Esophagus muscularis mucosa (tissue), 4 donors: ENCODE results near the gene SLC16A11. TPM values are rescaled to one million over a fixed set of nuclear protein-coding genes. Genes with fewer than 3 reads are reported as not detected.
A peak's percentile ranks its signal among the peaks of the same experiment; 100 is the strongest.

Source experiments
- DNase-seq: peaks from one replicate; pipeline ENCODE4 v3.0.0-alpha.2; 2017; ENCODE audit errors: extremely low spot score
- H3K27ac ChIP-seq, 4 donors: fragments of 200-600 bp; sonication (generic); replicated peaks in 1 of 4; 1 replicate in 3 of 4; 2 replicates in 1 of 4; pipeline ENCODE4 v1.5.1; 2016 to 2019; ENCODE audit warnings: mild to moderate bottlenecking in 1 of 4
- H3K27me3 ChIP-seq, 4 donors: fragments of 200-600 bp; sonication (generic); one replicate each; pipeline versions ENCODE4 v1.5.1 to v1.6.0; 2016 to 2019
- H3K36me3 ChIP-seq, 4 donors: fragments of 200-600 bp; sonication (generic); one replicate each; pipeline ENCODE4 v1.5.1; 2016 to 2019
- H3K4me1 ChIP-seq, 4 donors: fragments of 200-600 bp; sonication (generic); one replicate each; pipeline ENCODE4 v1.5.1; 2016 to 2019
- H3K4me3 ChIP-seq, 4 donors: fragments of 200-600 bp; sonication (generic); 1 replicate in 2 of 4; 2 replicates in 2 of 4; pipeline ENCODE4 v1.5.1; 2016 to 2019; ENCODE audit warnings: mild to moderate bottlenecking in 4 of 4, moderate library complexity in 1 of 4
- H3K9me3 ChIP-seq, 4 donors: fragments of 200-600 bp; sonication (generic); 1 replicate in 3 of 4; 2 replicates in 1 of 4; pipeline ENCODE4 v1.5.1; 2016 to 2019
- CTCF ChIP-seq, 3 experiments: fragments of 200-600 bp in 2 of 3; fragments of 450-650 bp in 1 of 3; sonication (generic) in 2 of 3; IDR thresholded peaks; one replicate each; pipeline ENCODE4 v1.5.1; 2017 to 2019; ENCODE audit warnings: antibody characterized with exemption in 3 of 3, mild to moderate bottlenecking in 2 of 3, moderate library complexity in 1 of 3
- EP300 ChIP-seq: sonication (generic); formaldehyde crosslinking; IDR thresholded peaks from one replicate; pipeline ENCODE4 v1.6.1; 2017; ENCODE audit warnings: antibody characterized with exemption
- POLR2A ChIP-seq: fragments of 450-650 bp; IDR thresholded peaks from one replicate; pipeline ENCODE4 v1.6.1; 2017; ENCODE audit warnings: antibody characterized with exemption, moderate library complexity, mild to moderate bottlenecking, low read depth
- POLR2AphosphoS5 ChIP-seq, 2 donors: sonication (generic); formaldehyde crosslinking; IDR thresholded peaks; one replicate each; pipeline ENCODE4 v1.6.1; 2017; ENCODE audit warnings: antibody characterized with exemption in 2 of 2
- WGBS: methylation state at CpG from one replicate; pipeline ENCODE4 v1.1.5; 2018; 5-methylcytosine and 5-hydroxymethylcytosine counted together
- intact Hi-C: fragments of 100-400 bp; cut with DNase I; formaldehyde crosslinking; loops from one replicate; pipeline ENCODE4 v1.15.1; 2023
- total RNA-seq, 4 donors: library from RNA; depleted of rRNA; stranded (reverse); fragments of >200 nt; gene quantifications; one replicate each; pipeline versions ENCODE4 v1.1.0 to v1.2.1, GENCODE V29; 2016

The SLC16A11 gene
- total RNA-seq, 4 donors from 2014 or later = 0.17 to 0.99 (median 0.26) TPM; not detected in 1

GRCh38 chr17:7027335-7027734 is 16.6 kb downstream of the SLC16A11 start:
- 79% methylated on average over 5 of the region's 13 CpGs for WGBS
- Histone ChIP-seq H3K4me3 (no peak overlapping the region), H3K4me1 (peaks cover 23 to 42% (median 27%) of the 10 kb centered on the region in 4 donors), H3K36me3 (peaks cover 0 to 27% (median 0%) of the 10 kb centered on the region in 4 donors), H3K9me3 (no peaks in the 10 kb centered on the region), H3K27ac (peak overlapping the region in 2 of 4 donors; percentile 19 to 34), H3K27me3 (peaks cover 0 to 32% (median 10%) of the 10 kb centered on the region in 4 donors)
- intact Hi-C loops = no loop called here
- no peak for DNase-seq
- TF ChIP-seq EP300 (no peak), CTCF (IDR thresholded peaks at IDR 0.05) (no peak), POLR2AphosphoS5 (IDR thresholded peaks at IDR 0.05) (no peak), POLR2A (no peak)

- H3K27ac ChIP-seq = peak overlapping the region in 2 of 4 donors; percentile 18 to 19
- TF ChIP-seq POLR2AphosphoS5 (IDR thresholded peaks at IDR 0.05) (no peak), POLR2A (no peak)
- H3K4me1 ChIP-seq = peaks cover 30 to 49% (median 34%) of the 10 kb centered on the region in 4 donors
- no peaks in the 10 kb centered on the region for H3K9me3 ChIP-seq
- peaks cover 0 to 25% (median 0%) of the 10 kb centered on the region in 4 donors for H3K36me3 ChIP-seq
- 82% methylated on average over 10 of the region's 29 CpGs for WGBS
- H3K4me3 ChIP-seq = no peak overlapping the region
- intact Hi-C loops = no loop called here
- no peak for DNase-seq
- H3K27me3 ChIP-seq = peaks cover 0 to 40% (median 14%) of the 10 kb centered on the region in 4 donors
These were observed 17.3 kb downstream of the SLC16A11 start for GRCh38 chr17:7026471-7027115.

GRCh38 chr17:7025245-7025644 is 18.6 kb downstream of the SLC16A11 start:
- 93% methylated on average over 1 of the region's 1 CpG for WGBS
- Histone ChIP-seq H3K9me3 (no peaks in the 10 kb centered on the region), H3K36me3 (peaks cover 0 to 22% (median 0%) of the 10 kb centered on the region in 4 donors), H3K27me3 (peaks cover 0 to 40% (median 17%) of the 10 kb centered on the region in 4 donors), H3K4me1 (peaks cover 42 to 57% (median 44%) of the 10 kb centered on the region in 4 donors), H3K4me3 (no peak overlapping the region), H3K27ac (no peak overlapping the region)
- DNase-seq = no peak
- intact Hi-C loops = no loop called here
- TF ChIP-seq EP300 (no peak), POLR2AphosphoS5 (IDR thresholded peaks at IDR 0.05) (no peak), CTCF (IDR thresholded peaks at IDR 0.05) (no peak), POLR2A (no peak)

- Histone ChIP-seq H3K4me1 (peaks cover 44 to 56% (median 48%) of the 10 kb centered on the region in 4 donors), H3K36me3 (peaks cover 0 to 22% (median 0%) of the 10 kb centered on the region in 4 donors), H3K4me3 (peak overlapping the region in 2 of 4 donors; percentile 34 to 54), H3K27ac (no peak overlapping the region), H3K27me3 (peaks cover 0 to 40% (median 17%) of the 10 kb centered on the region in 4 donors), H3K9me3 (no peaks in the 10 kb centered on the region)
- DNase-seq = no peak
- 73% methylated on average over 8 of the region's 8 CpGs for WGBS
- intact Hi-C loops = loop anchor here (5.0 kb wide), 1 partner anchor 112 kb away; no protein-coding TSS in a partner anchor
- TF ChIP-seq POLR2AphosphoS5 (IDR thresholded peaks at IDR 0.05) (no peak), POLR2A (no peak), CTCF (IDR thresholded peaks at IDR 0.05) (no peak), EP300 (no peak)
These were observed 19.5 kb downstream of the SLC16A11 start for GRCh38 chr17:7024402-7024785.

- 49% methylated on average over 16 of the region's 51 CpGs for WGBS
- TF ChIP-seq CTCF (IDR thresholded peaks at IDR 0.05) (no peak), EP300 (no peak), POLR2A (no peak), POLR2AphosphoS5 (IDR thresholded peaks at IDR 0.05) (peak; percentile 91 to 94)
- Histone ChIP-seq H3K4me1 (peaks cover 45 to 59% (median 53%) of the 10 kb centered on the region in 4 donors), H3K27me3 (peaks cover 0 to 40% (median 17%) of the 10 kb centered on the region in 4 donors), H3K4me3 (peak overlapping the region; percentile 34 to 54 (median 40)), H3K36me3 (peaks cover 0 to 22% (median 0%) of the 10 kb centered on the region in 4 donors), H3K9me3 (no peaks in the 10 kb centered on the region), H3K27ac (peak overlapping the region; percentile 58 to 80 (median 67))
- intact Hi-C loops = loop anchor here (5.0 kb wide), 1 partner anchor 111 kb away; no protein-coding TSS in a partner anchor
- peak; percentile 98 for DNase-seq
These were observed 20.1 kb downstream of the SLC16A11 start for GRCh38 chr17:7023576-7024401.
